DLD1 (cell line): ENCODE measurements around the gene MAPKAPK3.

Experiments used
- in situ Hi-C: cut with HindIII; loops from 2 replicates; pipeline ENCODE4 v1.10.0; 2017; ENCODE audit warnings: low sequenced_read_pairs

MAPKAPK3 gene

DNA sequence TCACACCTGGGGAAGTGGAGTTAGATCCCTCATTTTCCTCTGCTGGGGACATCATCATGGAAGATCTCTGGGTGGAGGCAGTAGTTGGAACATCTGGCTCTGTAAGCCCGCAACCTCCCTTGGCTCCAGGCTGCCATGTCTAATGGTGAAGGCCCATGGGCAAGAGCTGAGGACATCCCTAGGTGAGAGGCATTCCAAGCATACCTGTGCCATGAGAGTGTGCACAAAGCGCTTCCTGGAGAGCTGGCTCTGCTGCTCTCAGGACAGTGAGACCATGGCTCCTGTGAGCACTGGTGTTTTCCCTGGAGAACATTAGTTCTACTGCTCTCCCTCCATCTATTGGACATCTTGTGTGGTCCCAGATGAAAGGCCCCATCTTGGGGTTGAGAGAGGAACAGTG, 7.7 kb downstream of the MAPKAPK3 start:
- in situ Hi-C loops = no loop called here

DNA sequence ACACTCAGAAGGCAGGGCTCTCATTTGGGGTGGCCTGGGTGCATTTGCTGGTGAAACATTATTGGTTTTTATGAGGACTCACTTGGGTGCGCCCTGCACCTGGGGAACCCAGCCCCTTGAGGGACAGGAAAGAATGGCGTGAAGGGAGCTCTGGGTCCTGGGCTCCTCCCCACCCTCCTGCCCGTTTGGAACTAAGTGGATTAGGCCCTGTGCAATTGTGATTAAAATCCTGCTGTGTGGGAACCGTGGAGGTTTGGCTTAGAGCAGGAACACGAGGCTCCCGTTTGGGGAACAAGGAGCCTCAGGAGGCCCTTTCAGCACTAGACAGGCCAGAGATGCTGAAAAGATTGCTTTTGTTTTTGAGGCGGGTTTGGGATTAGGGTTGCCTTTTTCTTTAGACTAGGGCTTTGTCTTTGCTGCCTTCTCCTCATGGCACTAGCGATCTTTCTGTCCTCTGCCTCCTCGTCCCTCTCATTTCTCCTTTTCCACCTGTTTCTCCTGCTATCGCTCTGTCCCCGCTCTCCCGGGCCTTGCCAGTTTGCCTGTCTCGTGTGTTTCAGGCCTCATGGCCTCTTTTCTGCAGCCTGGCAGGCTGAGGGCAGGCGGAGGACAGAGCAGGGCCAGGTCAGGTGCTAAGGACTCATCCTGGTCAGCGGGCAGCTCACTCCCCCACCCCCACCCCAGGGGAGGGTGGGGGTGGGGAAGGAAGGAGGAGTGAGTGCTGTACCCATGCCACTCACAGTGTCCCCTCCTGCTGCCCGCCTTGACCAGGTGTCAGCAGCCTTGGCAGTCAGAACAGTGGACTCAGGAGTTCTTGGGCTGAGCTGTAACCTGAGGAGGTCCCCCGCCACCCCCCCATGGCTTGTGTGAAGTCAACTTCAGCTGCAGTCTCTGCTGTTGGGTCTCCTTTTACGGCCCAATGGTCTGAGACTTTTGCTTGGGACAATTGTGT, 8.6 kb downstream of the MAPKAPK3 start:
- in situ Hi-C loops = no loop called here

DNA sequence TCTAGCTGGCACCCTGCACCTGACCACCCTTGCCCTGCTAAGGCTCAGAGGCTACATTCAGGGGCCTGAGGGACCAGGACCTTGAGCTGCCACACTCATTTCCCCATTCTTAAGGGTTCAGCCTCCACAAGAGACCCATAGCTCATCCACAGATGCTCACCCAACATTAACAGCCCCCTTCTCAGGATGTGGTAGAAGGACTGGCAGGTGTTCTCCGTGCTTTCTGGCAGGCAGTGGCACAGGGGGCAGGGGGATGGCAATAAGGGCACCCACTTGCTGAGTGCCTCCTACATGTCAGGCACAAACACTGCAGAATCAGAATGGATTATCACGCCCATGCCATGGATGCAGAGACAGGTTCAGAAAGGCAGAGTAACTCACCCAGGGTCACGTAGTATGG, 9.4 kb downstream of the MAPKAPK3 start:
- in situ Hi-C loops = no loop called here

DNA sequence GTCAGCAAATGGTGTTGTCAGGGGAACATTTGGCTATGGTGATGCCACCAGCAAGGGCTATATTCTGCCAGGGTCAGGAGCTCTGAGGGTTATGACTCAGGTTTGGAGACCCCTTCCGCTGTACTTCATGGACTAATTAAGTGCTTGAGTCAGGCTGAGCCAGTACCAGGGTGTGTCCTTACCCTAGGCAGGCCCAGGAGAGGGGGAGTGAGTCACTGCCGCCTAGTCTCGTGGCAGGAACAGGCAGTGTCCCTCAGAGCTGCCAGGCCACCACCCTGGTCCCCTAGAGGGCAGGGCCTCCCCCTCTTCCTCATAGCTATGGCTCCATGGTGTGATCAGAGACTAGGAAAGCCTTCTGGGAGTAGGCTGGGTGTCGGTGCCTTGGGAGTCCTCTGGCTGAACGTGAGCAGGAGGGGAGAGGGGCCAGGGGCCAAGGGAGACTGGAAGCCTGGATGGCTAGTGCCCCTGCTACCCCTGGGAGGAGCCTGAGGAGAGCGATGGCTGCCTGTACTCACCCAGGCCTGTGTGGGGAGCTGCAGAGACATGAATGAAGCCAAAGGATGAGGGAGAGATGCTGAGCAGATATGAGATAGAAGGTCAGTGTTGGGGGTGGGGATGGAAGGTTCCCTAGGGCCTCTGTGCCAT, 10.6 kb downstream of the MAPKAPK3 start:
- in situ Hi-C loops = no loop called here

DNA sequence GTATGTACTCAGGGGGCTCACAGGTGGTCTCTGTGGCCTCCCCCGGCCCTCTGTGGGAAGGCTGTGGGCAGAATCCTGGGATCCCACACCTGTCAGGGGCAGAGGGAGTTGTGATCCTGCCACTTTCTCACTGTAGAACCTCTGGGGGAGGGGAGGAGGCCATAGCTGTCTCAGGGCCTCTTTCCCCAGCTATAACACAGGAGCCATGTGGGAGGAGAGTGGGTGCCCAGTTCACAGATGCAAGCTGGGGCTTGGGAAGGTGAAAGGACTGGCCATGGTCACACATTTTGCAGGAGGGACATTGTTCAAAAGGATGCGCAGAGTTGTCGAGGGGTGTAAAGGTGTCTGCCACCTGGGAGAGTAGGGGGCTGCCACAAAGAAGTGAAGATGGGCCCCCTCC, 11.7 kb downstream of the MAPKAPK3 start:
- in situ Hi-C loops = no loop called here

DNA sequence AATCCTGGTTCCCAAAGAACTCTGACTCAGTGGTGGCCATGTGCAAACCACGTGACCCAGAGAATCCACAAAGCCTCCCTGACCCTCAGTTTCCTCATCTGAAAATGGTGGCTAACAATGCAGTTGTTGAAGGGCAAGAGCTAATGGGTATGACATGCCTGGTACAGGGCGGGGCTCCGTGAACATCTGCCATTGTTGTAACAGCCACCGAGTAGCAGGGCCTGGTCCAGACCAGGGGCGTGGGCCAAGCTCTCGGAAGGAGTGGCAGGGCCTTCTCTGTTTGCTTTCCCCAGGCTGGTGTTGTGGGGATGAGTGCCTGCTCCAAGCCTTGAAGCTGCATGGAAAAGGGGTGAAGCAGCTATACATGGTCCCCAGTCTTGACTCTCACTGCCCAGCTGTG, 13.4 kb downstream of the MAPKAPK3 start:
- in situ Hi-C loops = no loop called here

DNA sequence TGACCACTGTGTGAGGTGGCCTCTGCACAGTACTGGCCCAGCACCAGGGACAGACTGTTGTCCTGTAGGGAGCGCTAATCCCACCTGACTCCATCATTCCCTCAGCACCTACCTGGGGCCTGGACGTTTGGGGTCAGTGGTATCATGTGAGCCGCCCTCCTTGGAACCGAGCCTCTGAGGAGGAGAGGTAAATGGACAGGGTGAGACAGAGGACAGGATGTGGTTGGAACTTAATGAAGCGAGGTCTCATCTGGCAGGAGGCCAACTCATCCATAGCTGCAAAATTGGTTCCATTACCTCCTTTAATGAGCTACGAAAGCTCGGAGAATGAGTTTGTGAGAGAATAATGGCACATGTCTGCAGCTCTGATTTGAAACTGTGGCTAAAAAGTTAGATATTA, 13.9 kb downstream of the MAPKAPK3 start:
- in situ Hi-C loops = no loop called here

DNA sequence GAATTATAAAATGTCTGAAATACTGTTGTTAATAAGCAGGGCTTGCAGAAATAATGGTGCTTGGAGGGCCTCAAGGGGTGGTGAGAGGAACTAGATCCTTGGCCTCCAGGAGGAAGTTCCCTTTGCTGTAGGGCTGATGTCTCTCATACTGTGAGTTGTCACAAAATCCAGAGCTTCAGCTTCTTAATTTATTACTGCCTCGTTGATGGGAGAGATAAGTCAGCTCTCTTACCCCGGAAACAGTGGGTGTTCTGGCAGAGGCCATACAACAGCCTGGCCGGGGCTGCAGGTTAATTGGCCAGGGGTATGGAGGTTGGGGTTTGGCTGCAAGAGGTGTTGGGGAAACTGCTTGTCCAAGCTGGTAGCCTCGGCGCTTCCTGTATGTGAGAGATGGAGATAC, 15.5 kb downstream of the MAPKAPK3 start:
- in situ Hi-C loops = no loop called here

DNA sequence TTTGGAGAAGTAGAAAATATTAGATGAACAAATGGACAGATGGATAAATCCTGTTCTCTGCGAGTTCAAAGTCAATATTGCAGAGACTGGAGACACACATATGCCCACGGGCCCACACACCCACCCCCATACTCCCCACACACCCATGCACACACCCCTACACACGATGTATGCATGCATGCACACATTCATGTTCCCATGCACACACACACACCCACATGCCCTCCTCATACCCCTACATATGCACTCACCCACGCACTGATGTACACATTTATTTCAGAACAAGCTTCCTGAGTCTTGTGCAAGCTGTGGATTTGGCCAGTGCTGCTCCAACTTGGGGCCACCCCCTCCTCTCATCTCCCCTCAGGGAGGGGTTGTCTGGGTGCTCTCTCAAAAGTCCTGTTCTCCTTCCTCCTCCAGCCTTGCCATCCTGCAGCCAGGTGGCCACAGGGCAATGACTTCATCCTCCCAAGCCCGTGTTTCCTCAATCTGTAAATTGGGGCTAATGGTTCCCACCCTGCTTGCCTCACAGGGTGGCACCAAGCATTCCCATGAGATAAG, 16.4 kb downstream of the MAPKAPK3 start:
- in situ Hi-C loops = no loop called here

DNA sequence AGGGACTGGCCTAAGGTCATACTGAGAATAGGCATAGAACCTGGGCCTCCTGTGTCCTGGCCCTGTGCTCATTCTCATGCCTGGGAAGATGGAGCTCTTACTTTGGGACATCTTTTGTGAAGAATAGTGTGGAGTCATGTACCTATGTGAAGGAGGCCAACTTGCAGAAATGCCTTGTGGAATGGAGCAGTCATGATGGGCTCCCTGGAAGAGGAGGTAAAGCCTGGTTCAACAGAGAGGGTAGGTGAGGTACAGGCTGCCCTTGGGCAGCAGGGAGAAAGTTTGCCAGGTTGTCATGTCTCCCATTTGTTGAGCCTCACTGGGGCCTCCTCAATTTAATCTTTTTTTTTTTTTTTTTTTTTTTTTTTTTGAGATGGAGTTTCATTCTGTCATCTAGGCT, 18.1 kb downstream of the MAPKAPK3 start:
- in situ Hi-C loops = no loop called here

DNA sequence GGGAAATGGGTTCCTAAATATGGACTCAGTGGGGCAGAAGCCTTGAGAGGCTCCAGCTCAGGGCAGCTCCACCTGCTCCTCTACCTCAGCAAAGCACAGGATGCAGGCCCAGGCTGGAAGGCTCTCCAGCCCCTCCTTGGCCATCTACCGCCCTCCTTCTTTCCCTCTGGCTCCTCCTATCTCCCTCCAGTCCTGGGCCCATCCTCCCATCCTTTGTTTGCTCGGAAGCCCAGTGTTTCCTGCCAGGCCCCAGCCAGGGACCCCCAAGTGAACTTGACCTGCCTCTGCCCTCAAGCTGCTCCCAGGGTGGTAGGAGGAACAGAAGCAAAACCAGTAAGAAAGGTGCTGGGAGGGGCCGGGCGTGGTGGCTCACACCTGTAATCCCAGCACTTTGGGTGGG, 20.1 kb downstream of the MAPKAPK3 start:
- in situ Hi-C loops = no loop called here

DNA sequence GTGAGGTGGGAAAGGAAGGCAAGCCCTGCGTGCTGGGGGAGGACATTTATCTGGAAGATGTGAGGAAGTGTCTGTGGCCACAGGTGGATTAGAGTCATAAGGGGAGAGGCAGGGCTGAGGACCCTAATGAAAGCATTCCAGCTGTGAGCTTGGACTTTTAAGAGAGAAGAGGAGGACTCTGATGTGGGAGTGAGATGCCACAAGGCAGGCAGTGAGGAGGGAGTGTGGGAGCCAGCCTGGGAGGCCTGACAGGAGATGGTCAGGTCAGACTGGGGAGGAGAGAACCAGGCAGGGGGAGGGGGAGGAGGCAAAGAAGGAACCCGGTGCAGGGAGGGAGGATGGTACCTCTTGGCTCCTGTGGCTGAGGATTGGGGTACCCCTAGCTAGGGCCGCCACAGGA, 21.0 kb downstream of the MAPKAPK3 start:
- in situ Hi-C loops = no loop called here

DNA sequence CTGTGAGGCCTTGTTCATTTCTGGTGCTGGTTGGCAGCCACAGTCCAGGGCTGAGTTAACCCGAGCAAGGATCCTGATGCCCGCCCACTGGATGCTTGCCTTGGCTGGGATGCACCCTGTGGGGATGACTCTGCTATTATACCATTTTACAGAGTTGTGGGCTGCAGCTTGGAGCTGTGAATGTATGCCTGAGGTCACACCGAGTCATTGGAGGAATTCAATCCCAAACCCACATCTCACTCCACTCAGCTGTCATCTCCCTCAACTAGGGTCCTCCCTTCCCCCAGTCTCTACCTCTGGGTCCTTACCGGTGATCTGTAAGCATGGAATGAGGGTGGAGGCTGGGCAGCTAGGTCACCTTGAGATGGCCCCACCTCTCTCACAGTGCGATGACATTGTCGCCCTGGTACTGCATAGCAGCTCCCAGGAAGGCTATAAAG, 22.1 kb downstream of the MAPKAPK3 start:
- in situ Hi-C loops = no loop called here

DNA sequence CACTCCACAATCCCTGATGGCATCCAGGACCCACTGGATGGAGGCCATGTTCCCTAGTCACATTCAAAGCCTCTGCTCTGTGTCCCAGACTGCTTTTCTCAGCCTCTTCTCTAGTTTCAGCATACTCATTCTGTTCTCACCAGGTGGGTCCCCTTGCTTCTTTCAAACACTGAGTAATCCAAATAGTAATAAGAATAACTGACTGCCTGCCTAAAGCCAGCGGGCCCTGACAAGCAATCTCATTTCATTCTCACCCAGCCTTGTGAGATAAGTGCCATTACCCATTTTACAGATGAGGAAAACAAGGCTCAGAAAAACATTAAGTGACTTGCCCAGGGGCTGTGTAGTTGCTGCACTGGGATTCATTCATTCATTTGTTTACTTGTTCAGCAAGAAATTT, 25.4 kb downstream of the MAPKAPK3 start:
- in situ Hi-C loops = no loop called here

DNA sequence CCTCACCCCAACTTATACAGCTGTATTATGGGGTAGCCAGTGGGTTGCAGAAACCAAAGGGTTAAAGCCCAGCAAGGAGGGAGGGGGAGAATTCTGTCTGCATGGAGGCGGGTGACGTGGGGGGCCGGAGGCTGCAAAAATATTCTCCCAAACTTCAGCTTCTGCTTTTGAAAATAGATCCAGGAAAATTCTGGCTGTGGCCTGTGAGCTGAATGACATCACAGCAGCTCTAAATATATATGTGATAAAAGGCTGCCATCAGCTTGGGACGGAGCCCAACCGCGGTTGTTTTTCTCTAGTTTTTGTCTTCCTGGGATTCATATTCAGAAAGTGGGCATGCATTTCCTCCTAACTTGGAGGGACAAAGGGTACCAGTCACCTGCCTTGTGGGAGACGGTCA, 27.6 kb downstream of the MAPKAPK3 start:
- in situ Hi-C loops = no loop called here

DNA sequence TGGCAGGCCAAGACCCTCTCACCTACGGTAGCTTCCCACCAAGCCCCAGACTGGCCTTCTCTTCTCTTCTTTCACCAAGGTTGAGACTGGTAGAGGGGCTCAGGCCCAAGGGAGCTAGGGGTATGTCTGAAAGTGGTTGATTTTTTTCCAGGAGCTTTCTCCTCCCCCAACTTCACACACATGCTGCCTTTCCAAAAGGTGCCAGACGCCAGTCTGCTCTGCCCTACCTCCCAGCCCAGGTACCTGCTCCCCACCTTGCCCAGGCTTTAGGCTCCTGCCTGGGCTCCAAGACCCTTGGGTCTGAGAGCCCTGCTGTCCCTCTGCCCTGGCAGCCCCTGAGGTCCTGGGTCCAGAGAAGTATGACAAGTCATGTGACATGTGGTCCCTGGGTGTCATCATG, 28.4 kb downstream of the MAPKAPK3 start:
- in situ Hi-C loops = no loop called here

DNA sequence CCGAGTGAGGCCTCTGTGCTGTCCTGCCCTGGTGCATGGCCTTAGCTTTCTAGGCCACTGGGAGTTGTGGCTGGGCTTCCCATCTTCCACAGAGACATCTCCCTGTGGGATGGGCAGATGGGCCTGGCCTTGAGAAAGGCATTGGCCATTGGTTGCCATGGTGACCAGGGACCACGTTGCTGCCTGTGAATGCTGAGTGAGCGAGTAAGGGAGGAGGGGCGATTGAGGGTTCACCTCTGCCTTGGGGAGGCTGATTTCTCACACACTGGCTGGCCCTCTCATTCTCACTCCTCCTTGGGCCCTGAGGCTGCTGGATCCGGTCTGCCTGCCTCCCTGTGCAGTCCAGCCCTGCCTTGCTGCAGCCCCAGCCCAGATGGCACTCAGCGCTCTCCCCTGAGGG, 31.4 kb downstream of the MAPKAPK3 start:
- in situ Hi-C loops = no loop called here

DNA sequence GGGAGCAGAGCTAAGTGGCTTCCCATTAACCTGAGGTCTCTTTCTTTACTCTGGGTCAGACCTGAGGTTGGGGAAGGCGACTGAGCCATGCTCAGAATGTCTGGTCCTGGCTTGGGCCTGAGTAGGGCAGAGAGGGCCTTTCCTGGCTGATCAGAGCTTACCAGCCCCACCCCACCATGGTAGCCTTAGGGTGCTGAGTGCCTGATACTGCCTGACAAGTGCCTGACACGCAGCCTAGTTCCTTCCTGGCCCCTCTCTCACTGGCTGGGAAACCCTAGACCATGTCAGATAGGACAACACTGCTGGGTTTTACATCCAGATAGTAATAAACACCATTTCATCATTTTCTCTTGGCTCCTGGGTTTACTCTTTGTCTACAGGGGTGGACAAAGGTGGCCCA, 32.0 kb downstream of the MAPKAPK3 start:
- in situ Hi-C loops = no loop called here

DNA sequence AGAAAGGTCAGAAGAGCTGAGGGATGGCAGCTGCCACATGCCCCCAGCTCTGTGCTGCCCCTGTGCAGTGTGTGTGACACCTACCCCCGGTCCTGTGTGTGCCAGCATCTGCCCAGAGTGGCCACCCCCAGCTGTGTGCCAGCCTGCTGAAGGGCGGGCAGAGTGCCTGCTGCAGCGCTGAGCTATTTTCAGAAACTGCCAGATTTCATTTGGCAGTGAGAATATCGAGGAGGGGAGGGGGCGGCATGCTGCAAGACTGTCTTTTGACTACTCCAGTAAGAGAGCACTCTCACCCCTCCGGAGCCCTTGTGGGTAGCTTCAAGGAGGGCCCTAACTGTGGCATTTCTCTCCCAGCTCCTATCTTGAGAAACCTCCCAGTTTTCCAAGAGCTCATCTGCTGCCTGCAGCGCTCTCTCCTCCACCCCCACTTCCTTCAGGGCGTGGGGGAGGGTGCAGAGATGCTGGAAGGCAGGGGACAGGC, 32.5 kb downstream of the MAPKAPK3 start:
- in situ Hi-C loops = no loop called here

DNA sequence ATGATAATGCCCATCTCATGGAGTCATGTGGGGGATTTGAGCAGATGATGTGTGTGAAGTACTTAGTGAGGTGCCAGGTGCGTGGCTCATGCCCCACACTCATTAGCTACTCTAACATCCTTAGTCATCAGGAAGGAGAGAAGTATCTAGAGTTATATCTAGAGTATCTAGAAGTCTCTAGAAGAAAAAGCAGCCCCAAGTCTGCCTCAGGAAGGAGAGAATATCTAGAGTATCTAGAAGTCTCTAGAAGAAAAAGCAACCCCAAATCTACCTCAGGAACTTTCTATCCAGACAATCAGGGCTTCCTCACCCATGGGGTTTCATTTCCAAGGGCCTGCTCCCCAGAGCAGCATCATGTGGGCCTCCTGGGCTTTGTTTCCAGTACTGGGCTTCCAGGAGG, 33.1 kb downstream of the MAPKAPK3 start:
- in situ Hi-C loops = no loop called here

DNA sequence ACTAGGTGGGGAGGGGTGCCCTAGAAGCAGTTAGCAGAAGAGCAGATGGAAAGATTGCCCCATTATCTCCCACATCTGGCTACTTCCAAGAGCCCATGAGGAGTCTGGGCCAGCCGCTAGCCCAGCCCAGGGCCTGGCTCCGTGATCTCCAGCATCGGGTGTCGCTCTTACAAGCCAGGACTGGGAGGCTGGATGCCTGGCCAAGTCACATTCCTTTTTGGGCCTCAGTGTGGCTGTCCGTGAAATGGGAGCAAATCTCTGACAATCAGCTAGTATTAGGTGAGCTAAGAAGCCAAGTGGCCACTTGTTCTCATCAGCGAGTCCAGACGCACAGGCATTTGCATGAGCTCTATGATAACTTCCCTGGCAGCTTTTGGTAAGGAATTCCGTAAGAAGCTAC, 34.5 kb downstream of the MAPKAPK3 start:
- in situ Hi-C loops = no loop called here
